Chondrocyte (in vitro differentiated cells): Measurements from ENCODE around the gene WDR1. TPM values are rescaled to one million over a fixed set of nuclear protein-coding genes. Genes with fewer than 3 reads are reported as not detected.

Experiments used
- DNase-seq: peaks from one replicate; pipeline ENCODE4 v3.0.0; 2021; ENCODE audit warnings: mixed read lengths, low spot score
- H3K27ac Mint-ChIP-seq: one replicate; pipeline ENCODE4 v1.8.0; 2021; ENCODE audit warnings: mild to moderate bottlenecking, moderate library complexity, mixed read lengths; ENCODE audit not compliant: unreplicated experiment
- H3K27me3 Mint-ChIP-seq: 2 replicates; pipeline ENCODE4 v1.8.0; 2021; ENCODE audit warnings: low read depth, mixed read lengths
- H3K36me3 Mint-ChIP-seq: 2 replicates; pipeline ENCODE4 v1.8.0; 2021; ENCODE audit warnings: low read depth, mixed read lengths
- H3K4me1 Mint-ChIP-seq: 2 replicates; pipeline ENCODE4 v1.8.0; 2021; ENCODE audit warnings: low read depth, mild to moderate bottlenecking, mixed read lengths
- H3K4me3 Mint-ChIP-seq: one replicate; pipeline ENCODE4 v1.8.0; 2021; ENCODE audit warnings: mild to moderate bottlenecking, moderate library complexity, mixed read lengths; ENCODE audit not compliant: unreplicated experiment
- H3K9me3 Mint-ChIP-seq: 2 replicates; pipeline ENCODE4 v1.8.0; 2021; ENCODE audit warnings: low read depth, mixed read lengths
- CTCF ChIP-seq: fragments of 200-600 bp; sonication (generic); IDR thresholded peaks from 2 replicates; pipeline ENCODE4 v1.5.0; 2021; ENCODE audit warnings: antibody characterized with exemption, mild to moderate bottlenecking, moderate library complexity
- total RNA-seq: library from RNA; stranded (reverse); gene quantifications from 3 replicates; pipeline ENCODE4 v1.2.1, GENCODE V29; 2021

Gene WDR1
- total RNA-seq, 1 donor from 2014 or later: 483 TPM

GRCh38 chr4:10087152-10087791 lies 29.3 kb downstream of the WDR1 start:
- Mint-ChIP-seq H3K4me1 (peaks cover 22% of the 10 kb centered on the region), H3K36me3 (peaks cover 49% of the 10 kb centered on the region), H3K4me3 (no peak overlapping the region), H3K9me3 (no peaks in the 10 kb centered on the region), H3K27me3 (no peaks in the 10 kb centered on the region), H3K27ac (no peak overlapping the region)
- peak; percentile 85 for DNase-seq
- no peak for TF ChIP-seq CTCF

- no peak overlapping the region for H3K4me3 Mint-ChIP-seq
- TF ChIP-seq CTCF: no peak
- H3K36me3 Mint-ChIP-seq: peaks cover 46% of the 10 kb centered on the region
- no peak overlapping the region for H3K27ac Mint-ChIP-seq
- no peaks in the 10 kb centered on the region for H3K27me3 Mint-ChIP-seq
- no peaks in the 10 kb centered on the region for H3K9me3 Mint-ChIP-seq
- peak; percentile 82 for DNase-seq
- peaks cover 16% of the 10 kb centered on the region for H3K4me1 Mint-ChIP-seq
These were observed 30.0 kb downstream of the WDR1 start for GRCh38 chr4:10086506-10087120.

- no peak overlapping the region for H3K27ac Mint-ChIP-seq
- peaks cover 15% of the 10 kb centered on the region for H3K4me1 Mint-ChIP-seq
- no peak overlapping the region for H3K4me3 Mint-ChIP-seq
- H3K27me3 Mint-ChIP-seq: no peaks in the 10 kb centered on the region
- peak; percentile 77 for DNase-seq
- TF ChIP-seq CTCF: no peak
- peaks cover 50% of the 10 kb centered on the region for H3K36me3 Mint-ChIP-seq
- H3K9me3 Mint-ChIP-seq: no peaks in the 10 kb centered on the region
These were observed 30.6 kb downstream of the WDR1 start for GRCh38 chr4:10085828-10086505.

GRCh38 chr4:10085386-10085785 lies 31.2 kb downstream of the WDR1 start:
- Mint-ChIP-seq H3K9me3 (no peaks in the 10 kb centered on the region), H3K36me3 (peaks cover 47% of the 10 kb centered on the region), H3K4me3 (no peak overlapping the region), H3K27me3 (no peaks in the 10 kb centered on the region), H3K4me1 (peaks cover 10% of the 10 kb centered on the region), H3K27ac (peak overlapping the region; percentile 15)
- TF ChIP-seq CTCF: no peak
- DNase-seq: peak; percentile 75

GRCh38 chr4:10084651-10085358 lies 31.8 kb downstream of the WDR1 start:
- no peak overlapping the region for H3K27ac Mint-ChIP-seq
- TF ChIP-seq CTCF: no peak
- peaks cover 9% of the 10 kb centered on the region for H3K4me1 Mint-ChIP-seq
- peak; percentile 72 for DNase-seq
- no peaks in the 10 kb centered on the region for H3K9me3 Mint-ChIP-seq
- peaks cover 44% of the 10 kb centered on the region for H3K36me3 Mint-ChIP-seq
- H3K27me3 Mint-ChIP-seq: no peaks in the 10 kb centered on the region
- H3K4me3 Mint-ChIP-seq: no peak overlapping the region
